ENCODE results near the gene MMP17.

Gene MMP17

DNA sequence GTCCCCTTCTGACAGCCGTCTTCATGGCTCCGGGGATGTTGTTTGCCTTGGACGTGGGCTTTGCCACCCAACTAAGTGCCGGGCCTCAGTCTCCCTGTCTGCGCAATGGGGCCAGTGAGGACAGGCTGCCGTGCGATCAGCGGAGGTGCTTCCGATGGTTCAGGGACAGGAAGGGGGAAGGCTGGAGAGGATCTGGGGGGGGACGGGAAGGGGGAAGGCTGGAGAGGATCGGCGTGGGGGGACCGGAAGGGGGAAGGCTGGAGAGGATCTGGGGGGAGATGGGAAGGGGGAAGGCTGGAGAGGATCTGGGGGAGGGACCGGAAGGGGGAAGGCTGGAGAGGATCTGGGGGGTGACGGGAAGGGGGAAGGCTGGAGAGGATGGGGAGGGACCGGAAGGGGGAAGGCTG lies 3.4 kb downstream of the MMP17 start:
- TF ChIP-seq, protein P1, sequence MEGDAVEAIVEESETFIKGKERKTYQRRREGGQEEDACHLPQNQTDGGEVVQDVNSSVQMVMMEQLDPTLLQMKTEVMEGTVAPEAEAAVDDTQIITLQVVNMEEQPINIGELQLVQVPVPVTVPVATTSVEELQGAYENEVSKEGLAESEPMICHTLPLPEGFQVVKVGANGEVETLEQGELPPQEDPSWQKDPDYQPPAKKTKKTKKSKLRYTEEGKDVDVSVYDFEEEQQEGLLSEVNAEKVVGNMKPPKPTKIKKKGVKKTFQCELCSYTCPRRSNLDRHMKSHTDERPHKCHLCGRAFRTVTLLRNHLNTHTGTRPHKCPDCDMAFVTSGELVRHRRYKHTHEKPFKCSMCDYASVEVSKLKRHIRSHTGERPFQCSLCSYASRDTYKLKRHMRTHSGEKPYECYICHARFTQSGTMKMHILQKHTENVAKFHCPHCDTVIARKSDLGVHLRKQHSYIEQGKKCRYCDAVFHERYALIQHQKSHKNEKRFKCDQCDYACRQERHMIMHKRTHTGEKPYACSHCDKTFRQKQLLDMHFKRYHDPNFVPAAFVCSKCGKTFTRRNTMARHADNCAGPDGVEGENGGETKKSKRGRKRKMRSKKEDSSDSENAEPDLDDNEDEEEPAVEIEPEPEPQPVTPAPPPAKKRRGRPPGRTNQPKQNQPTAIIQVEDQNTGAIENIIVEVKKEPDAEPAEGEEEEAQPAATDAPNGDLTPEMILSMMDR (IDR thresholded peaks at IDR 0.05), result no peak
- intact Hi-C loops (cut with DNase I; ENCODE audit: low total_unique reads), result no loop called here
- peak in 1 of 2 donors; percentile 63 for DNase-seq
- H3K36me3 ChIP-seq, result no peaks in the 10 kb centered on the region
- peak overlapping the region; percentile 44 to 49 for H3K4me3 ChIP-seq
- H3K4me1 ChIP-seq, result peaks cover 0 to 49% (median 40%) of the 10 kb centered on the region in 4 donors
- peaks cover 0 to 84% of the 10 kb centered on the region in 2 donors for H3K27me3 ChIP-seq
- H3K9me3 ChIP-seq, result no peaks in the 10 kb centered on the region
- peak overlapping the region; percentile 25 to 60 for H3K27ac ChIP-seq

DNA sequence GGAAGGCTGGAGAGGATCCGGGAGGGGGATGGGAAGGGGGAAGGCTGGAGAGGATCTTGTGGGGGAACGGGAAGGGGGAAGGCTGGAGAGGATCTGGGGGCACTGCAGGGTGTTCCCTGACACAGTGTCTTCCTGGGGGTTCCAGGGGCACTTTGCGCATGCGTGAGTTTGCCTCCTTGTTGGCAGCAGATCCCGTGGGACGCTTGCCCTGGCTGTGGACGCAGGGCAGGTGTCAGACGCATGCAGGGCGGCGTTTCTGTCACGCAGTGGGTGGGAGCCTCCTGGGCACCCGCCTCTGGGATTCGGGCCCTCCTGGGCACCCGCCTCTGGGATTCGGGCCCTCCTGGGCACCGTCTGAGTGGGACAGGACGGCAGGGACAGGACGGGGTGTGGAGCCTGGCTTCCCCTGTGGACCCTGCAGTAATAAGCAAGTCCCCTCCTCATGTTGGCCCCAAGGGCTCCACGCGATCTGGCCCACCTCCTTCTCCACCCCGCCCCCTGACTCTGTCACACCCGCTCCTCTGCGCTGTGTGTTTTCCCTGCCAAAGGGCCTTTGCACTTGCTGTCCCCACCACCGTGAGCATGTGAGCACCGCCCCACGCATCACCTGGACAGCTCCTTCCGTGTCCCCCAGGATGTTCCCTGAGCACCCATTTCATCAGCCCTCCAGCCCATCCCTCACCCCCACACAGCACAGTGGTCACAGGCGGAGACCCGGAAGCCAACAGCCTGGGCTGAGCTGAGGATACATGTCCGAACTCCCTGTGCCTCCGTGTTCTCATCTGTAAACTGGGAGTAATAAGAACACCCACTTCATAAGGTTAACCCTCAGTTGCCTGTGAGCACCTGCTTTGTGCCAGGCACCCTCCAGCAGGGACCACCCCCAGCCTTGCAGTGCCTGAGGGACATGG lies 4.4 kb downstream of the MMP17 start:
- TF ChIP-seq, protein P1 (IDR thresholded peaks at IDR 0.05), result no peak
- intact Hi-C loops (cut with DNase I; ENCODE audit: low total_unique reads), result no loop called here
- Histone ChIP-seq H3K4me1 (peaks cover 0 to 46% (median 40%) of the 10 kb centered on the region in 4 donors), H3K36me3 (no peaks in the 10 kb centered on the region), H3K4me3 (peak overlapping the region; percentile 28 to 41), H3K27ac (peak overlapping the region in 1 of 2 donors; percentile 42), H3K9me3 (no peaks in the 10 kb centered on the region), H3K27me3 (peaks cover 0 to 86% of the 10 kb centered on the region in 2 donors)
- DNase-seq, result peak; percentile 60 to 73

DNA sequence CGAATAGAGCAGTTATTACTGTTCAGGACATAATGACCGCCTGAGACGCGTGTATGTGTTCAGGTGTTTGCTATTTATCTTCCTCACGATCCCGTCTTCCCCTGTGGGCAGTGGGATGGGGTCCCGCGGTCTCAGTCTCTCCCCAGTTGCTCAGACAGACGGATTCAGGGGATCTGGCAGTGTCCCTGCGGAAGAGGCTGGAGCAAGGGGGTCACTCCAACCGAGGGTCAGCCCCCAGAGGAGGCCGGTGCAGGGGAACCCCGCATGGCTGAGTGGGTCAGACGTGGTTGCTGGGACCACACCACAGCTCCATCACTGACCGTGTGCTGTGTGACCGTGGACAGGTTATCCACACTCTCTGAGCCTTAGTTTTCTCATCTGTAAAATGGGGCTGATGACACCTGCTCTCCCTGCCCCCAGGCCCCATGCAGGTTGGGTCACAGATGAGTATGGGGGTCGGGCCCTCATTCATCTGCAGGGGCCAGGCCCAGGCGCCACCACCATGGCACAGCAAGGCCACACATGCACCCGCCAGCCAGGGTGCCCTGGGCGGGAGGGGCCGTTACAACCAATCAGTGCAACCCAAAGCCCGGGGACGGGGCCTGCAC lies 5.2 kb downstream of the MMP17 start:
- Histone ChIP-seq H3K27me3 (peaks cover 0 to 87% of the 10 kb centered on the region in 2 donors), H3K9me3 (no peaks in the 10 kb centered on the region), H3K27ac (no peak overlapping the region), H3K4me1 (peaks cover 0 to 39% (median 33%) of the 10 kb centered on the region in 4 donors), H3K36me3 (no peaks in the 10 kb centered on the region), H3K4me3 (no peak overlapping the region)
- TF ChIP-seq, protein P1 (IDR thresholded peaks at IDR 0.05), result no peak
- intact Hi-C loops (cut with DNase I; ENCODE audit: low total_unique reads), result no loop called here
- peak in 1 of 2 donors; percentile 59 for DNase-seq

DNA sequence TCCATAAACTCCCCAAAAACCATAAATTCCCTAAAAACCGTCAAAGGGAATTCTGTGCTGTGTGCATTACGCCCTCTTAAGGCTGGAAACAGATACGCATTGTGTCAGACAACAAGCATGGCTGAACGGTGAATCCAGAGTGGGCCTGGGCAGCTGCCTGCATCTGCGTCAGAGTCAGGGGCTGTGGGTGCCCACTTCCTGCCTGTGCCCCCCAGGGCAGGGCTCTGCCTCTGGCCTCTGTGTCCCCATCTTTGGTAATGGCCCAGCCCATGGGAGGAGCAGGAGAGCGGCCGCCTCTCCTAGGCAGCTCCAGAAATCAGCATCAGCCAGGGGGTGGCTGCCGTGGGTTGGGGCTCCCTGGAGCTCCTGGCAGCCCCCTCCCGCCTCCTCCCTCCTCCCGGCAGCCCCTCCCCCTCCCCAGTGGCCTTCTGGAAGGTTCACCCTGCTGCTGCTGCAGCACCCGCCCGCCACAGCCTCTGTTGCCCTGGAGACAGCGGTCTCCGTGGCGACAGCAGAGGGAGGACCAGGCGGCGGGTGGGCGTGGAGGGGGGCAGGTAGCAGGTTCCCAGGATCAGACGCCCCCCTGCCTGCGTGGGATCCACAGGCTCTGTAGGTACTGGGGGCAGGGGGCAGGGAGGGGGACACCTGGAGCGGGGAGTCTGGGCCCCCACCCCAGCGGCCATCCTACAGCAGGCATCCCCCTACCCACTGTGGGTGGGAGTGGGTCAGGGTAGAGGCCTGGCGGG lies 5.9 kb downstream of the MMP17 start:
- TF ChIP-seq, protein P1 (IDR thresholded peaks at IDR 0.05), result no peak
- Histone ChIP-seq H3K9me3 (no peaks in the 10 kb centered on the region), H3K36me3 (no peaks in the 10 kb centered on the region), H3K4me3 (no peak overlapping the region), H3K4me1 (peaks cover 0 to 33% (median 27%) of the 10 kb centered on the region in 4 donors), H3K27ac (no peak overlapping the region), H3K27me3 (peaks cover 0 to 88% of the 10 kb centered on the region in 2 donors)
- peak in 1 of 2 donors; percentile 56 for DNase-seq
- intact Hi-C loops (cut with DNase I; ENCODE audit: low total_unique reads), result no loop called here

DNA sequence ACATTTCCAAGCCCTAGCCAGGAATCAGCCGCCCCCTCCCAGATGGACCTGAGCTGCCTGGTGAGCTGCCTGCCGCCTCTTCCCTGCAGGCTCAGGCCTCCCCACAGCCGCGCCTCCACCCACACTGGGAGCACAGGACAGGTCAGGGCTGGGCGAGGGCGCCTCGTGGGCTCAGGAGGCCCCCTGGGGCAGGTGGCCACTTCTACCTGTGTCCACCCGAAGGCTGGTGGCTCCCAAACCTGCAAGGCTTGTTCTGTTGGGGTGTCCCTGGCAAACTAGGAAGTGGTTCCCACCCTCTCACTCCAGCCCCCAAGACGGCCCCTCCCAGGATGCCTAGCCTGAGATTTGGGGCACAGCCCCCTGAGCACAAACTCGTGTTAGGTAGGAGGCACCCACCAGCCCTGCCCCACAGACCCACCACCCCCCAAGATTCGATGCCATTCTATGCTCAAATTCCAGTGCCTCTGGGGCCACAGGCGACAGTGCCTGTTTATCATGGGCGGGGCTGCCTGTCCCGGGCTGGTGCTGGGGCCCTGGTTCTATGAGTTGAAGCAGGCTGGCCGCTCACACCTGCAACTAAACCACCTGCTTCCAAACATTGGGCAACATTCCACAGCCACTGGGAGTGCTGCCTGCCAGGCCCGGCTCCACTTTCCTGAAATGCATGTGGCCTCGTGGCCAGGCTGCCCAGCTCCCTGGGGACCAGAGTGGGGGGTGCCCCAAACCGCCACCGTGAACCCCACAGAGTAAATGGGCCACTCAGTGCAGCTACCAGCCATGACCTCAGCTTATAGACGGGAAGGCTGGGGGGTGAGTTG lies 6.8 kb downstream of the MMP17 start:
- Histone ChIP-seq H3K4me3 (no peak overlapping the region), H3K27ac (no peak overlapping the region), H3K9me3 (no peaks in the 10 kb centered on the region), H3K4me1 (peaks cover 0 to 24% (median 18%) of the 10 kb centered on the region in 4 donors), H3K27me3 (peaks cover 0 to 80% of the 10 kb centered on the region in 2 donors), H3K36me3 (no peaks in the 10 kb centered on the region)
- TF ChIP-seq, protein P1 (IDR thresholded peaks at IDR 0.05), result no peak
- intact Hi-C loops (cut with DNase I; ENCODE audit: low total_unique reads), result no loop called here
- DNase-seq, result no peak
